Activated CD4-positive, alpha-beta T cell treated with anti-CD3 and anti-CD28 coated beads, Interleukin-2, amount 50 U/mL, for 1 hour (primary cell): Measurements from ENCODE around the gene KPNA2.
A peak's percentile ranks its signal among the peaks of the same experiment; 100 is the strongest.
"Not testable (repeated sequence)": the region's sequence is repeated elsewhere in the genome, so short reads cannot be mapped to it uniquely, and the experiment has no call there.

Experiments
- DNase-seq: peaks from one replicate; pipeline ENCODE4 v3.0.0-alpha.2; 2020

The KPNA2 gene

GRCh38 chr17:68035523-68036303, at the start of gene KPNA2:
Gene KPNA2, plus strand, starts transcription at chr17:68035735. Its CDS starts 1,398 bp downstream, at chr17:68037133.
- peak; percentile 87 for DNase-seq

DNA sequence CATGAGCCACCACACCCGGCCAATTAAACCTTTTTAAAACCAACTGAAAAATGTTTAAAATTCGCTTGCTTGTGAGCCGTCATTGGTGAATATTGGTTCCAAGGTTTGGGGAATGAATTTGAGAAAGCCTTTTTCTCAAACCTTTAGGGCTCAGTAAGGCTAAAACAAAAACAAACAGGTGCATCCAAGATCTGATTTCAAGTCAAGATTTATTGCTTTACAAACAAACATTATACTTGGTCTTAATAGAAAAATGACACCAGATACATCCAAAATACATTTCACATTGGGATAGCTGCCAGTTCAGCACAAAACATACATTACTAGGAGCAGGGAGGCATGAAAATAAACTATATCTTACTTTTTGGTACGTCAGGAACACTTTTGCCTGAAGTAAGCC, 44.6 kb upstream of the KPNA2 start:
- no peak for DNase-seq

DNA sequence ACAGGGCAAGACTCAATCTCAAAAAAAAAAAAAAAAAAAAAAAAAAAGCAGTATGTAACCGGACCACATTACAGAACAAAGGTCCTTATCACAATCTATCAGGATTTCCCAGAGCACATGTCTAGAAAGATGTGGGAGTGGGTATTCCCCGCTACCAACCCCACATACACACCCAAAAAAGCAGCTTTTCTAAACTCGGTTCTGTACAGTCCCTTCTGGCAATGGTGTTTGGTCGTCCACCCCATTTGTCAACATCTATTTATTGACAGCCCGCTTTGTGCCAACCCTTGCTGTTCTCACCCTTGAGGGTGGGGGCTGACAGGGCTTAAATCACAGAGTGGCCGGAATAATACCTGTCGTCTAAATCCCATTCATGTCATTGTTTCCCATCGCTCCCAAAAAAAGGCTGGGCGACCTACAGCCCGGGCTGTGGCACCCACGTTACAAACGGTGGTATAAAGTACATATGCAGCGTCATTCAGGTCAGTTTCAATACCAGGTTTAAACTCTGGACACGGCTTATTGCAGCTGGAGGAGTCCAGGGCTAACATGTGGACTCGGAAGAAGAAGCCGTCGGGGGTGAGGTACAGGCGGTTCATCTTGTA, 42.9 kb upstream of the KPNA2 start:
- no peak for DNase-seq

GRCh38 chr17:67993153-67993997, 42.2 kb upstream of the KPNA2 start:
- peak; percentile 60 for DNase-seq

DNA sequence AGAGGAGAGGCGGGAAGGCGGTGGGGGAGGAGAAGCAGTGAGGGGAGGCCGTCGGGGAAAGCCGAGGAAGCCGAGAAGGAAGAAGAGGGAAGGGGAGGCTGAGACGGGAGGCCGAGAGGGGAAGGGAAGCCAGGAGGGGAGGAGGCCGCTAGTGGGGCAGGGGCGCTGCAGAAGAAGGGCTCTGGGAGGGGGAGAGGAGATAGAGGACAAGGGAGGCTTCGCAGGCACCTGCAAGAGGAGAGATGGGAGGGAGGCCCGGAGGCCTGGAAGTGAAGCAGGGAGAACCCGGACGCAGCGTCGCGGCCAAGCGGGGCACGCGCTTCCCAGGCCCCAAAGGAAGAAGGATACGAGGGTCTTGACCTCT, 41.6 kb upstream of the KPNA2 start:
- DNase-seq = no peak

- DNase-seq = no peak
Observed at GRCh38 chr17:67994817-67995569, 40.5 kb upstream of the KPNA2 start.

DNA sequence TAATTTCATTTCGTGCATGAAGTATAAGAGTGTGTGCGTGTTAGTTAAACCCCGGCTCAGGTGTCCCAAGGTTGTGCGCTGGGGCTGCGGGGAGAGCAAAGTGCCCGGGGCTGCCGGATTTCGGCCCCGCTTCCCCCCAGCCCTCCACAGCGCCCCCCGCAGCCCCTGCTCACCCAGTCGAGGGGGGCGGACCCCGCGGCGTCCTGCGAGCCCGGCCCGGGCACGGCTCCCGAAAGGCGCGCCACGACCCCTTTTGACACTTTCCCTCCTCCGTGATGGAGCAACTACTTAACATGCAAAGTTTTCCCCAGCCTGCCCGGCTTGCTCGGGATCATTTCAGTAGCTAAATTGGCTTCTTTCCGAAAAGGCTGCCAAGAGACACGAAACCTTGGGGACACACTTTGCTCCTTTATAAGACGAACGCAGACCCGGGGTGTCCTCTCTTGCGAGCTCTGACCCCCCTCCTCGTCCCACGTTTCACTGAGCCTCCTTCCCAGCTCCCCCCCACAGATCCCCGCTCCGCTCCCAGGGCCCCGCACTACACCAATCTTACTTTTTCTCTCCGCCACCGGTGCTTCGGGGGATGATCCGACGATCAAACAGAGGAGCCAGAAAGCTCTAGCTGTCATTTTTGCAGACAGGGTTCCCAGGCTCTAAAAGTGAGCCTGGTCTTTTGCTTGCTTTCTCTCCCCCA, 39.8 kb upstream of the KPNA2 start:
- no peak for DNase-seq

GRCh38 chr17:67996301-67997171, 39.0 kb upstream of the KPNA2 start, which contains the start of gene C17orf58:
Gene C17orf58, minus strand, starts transcription at chr17:67996469. Its CDS starts 271 bp downstream, at chr17:67996198.
- DNase-seq = not testable (repeated sequence)

GRCh38 chr17:67998466-67998865, 37.1 kb upstream of the KPNA2 start:
- no peak for DNase-seq

- no peak for DNase-seq
Observed at GRCh38 chr17:67999291-67999911, 36.1 kb upstream of the KPNA2 start.

GRCh38 chr17:68004201-68004600, 31.3 kb upstream of the KPNA2 start:
- no peak for DNase-seq

- DNase-seq = no peak
Observed at GRCh38 chr17:68006797-68007196, 28.7 kb upstream of the KPNA2 start.

DNA sequence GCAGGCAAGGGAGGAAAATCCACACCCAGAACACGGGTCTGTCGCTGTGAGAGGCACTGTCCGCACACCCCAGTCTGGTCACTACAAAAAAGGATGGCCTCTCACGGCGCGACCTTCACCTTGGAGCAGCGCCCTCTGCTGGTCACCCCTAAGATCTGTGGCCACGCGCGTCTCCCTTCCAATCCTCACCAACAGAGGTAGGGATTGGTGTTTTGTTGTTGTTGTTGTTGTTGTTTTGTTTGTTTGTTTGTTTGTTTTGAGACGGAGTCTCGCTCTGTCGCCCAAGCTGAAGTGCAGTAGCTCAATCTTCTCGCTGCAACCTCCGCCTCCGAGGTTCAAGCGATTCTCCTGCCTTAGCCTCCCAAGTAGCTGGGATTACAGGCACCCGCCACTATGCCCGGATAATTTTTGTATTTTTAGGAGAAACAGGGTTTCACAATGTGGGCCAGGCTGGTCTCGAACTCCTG, 24.3 kb upstream of the KPNA2 start:
- peak; percentile 55 for DNase-seq

GRCh38 chr17:68013385-68013784, 22.1 kb upstream of the KPNA2 start:
- DNase-seq = no peak

DNA sequence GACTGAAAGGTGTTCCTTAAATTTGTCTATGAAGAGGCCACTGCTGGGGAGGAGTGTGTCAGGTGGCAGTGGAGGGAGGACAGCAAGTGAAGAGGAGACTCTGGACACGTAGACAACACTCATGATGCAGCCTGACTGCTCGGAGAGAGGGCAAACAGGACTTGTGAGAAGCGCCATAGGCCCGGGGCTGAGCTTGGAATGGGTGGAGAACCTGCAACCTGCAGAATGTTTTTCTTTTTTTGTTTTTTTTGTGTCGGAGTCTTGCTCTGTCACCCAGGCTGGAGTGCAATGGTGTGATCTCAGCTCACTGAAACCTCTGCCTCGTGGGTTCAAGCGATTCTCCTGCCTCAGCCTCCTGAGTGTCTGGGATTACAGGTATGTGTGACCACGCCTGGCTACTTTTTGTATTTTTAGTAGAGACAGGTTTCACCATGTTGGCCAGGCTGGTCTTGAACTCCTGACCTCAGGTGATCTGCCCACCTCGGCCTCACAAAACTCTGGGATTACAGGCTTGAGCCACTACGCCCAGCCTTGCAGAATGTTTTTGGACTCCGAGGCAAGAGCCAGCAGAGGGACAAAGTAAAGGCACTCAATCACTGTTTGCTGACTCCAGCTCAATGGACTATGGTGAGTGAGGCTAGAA, 20.3 kb upstream of the KPNA2 start:
- no peak for DNase-seq

DNA sequence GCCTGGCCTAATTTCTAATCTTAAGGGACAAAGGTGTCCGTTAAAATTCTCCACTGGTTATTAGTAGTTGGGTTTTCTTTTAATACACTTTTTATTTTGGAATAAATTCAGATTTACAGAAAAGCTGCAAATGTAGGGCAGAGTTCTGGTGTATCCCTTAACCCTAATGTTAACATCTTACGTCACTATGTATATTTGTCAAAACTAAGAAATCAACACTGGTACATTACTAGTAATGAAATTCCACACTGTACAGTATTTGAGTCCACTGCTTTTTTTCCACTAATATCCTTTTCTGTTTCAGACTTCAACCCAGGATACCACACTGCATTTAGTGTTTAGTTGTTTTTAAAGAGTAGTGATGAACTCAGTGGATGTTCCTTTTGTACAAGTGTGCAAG, 18.7 kb upstream of the KPNA2 start:
- DNase-seq = no peak

- not testable (repeated sequence) for DNase-seq
Observed at GRCh38 chr17:68018493-68018892, 17.0 kb upstream of the KPNA2 start.

DNA sequence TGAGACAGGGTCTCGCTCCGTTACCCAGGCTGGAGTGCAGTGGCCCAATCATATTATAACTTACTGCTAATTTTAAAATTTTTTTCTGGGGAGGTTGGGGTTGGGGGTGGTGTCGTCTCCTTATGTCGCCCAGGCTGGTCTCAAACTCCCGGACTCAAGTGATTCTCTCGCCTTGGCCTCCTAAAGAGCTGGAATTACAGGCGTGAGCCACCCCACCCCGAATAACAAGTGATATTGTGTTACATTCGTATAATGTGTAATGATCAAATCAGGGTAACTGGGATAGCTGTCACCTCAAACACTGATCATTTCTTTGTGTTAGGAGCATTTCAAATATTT, 16.2 kb upstream of the KPNA2 start:
- DNase-seq = no peak

DNA sequence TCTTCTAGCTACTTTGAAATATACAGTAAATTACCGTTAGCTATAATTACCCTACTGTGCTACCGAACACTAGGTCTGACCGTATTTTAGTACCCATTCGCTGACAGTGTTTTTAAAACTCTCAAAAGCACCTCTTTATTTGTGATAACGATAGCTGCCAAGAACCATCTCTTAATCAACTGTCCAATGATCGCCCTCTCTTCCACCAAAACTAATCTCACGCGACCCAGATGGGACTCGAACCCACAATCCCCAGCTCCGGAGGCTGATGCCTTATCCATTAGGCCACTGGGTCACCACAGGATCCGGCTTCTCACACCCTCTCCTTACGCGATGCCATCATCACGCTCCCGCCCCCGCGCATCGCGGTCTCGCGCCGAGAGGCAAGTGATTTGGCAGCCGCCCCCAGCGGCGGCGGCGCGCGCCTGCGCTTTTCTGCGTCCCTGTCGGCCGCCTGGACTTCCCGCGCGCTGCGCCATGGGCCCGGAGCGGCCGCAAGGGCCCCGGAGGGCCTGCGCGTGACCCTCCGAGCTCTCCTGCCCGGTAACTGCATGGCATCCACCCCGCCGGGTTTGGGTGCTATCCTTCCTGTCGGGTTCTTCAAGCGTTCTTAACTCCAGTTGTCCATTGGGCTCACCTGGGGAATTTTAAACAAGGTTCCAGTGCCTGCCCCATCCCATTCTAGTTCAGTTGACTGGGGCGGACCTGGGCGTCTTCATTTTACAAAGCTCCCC, 15.7 kb upstream of the KPNA2 start:
- peak; percentile 96 for DNase-seq

DNA sequence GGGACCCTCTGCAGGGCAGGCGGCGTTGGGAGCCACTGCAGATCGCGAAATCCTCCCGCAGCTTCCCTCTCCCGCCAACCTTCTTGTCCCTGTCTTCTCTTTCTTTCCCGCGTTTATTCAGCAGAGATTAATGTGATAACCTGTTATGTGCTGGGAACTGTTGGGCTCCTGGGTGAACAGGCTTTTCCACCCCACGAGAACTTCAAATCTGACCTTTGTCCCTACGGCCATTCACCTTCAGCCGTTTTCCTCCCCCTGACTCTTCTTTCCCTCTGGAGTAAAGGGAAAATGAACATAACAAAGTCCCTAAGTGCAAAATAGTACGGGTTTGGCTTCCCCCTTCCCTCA, 15.2 kb upstream of the KPNA2 start:
- DNase-seq = no peak
